Lung (tissue), 12 donors: Measurements from ENCODE around the gene EYS. TPM values are rescaled to one million over a fixed set of nuclear protein-coding genes. Genes with fewer than 3 reads are reported as not detected.

Experiments used
- ATAC-seq: fragments of 200-7000 bp; cut with Tn5 transposase; one replicate; pipeline ENCODE4 v1.9.1; 2020; ENCODE audit warnings: moderate number of reproducible peaks; ENCODE audit not compliant: insufficient read depth, low FRiP score
- DNase-seq, 3 donors: peaks; one replicate each; pipeline ENCODE4 v3.0.0-alpha.2; 2013 to 2017
- H3K27ac ChIP-seq, 2 donors: one replicate each; pipeline ENCODE4 v1.5.1; 2013; ENCODE audit warnings: mild to moderate bottlenecking in 2 of 2, moderate library complexity in 2 of 2, control low read depth in 1 of 2, inconsistent platforms in 1 of 2, low read depth in 1 of 2, low read length in 1 of 2
- H3K27me3 ChIP-seq, 3 donors: one replicate each; pipeline ENCODE4 v1.5.1; 2013; ENCODE audit warnings: low read length in 2 of 3; ENCODE audit not compliant: control insufficient read depth in 3 of 3, insufficient read depth in 3 of 3
- H3K36me3 ChIP-seq, 4 donors: one replicate each; pipeline ENCODE4 v1.5.1; 2013; ENCODE audit warnings: low read length in 4 of 4, mild to moderate bottlenecking in 1 of 4, moderate library complexity in 1 of 4; ENCODE audit not compliant: control insufficient read depth in 4 of 4, insufficient read depth in 4 of 4
- H3K4me1 ChIP-seq, 5 donors: one replicate each; pipeline ENCODE4 v1.5.1; 2013; ENCODE audit warnings: low read length in 5 of 5, mild to moderate bottlenecking in 2 of 5, moderate library complexity in 1 of 5; ENCODE audit not compliant: control insufficient read depth in 5 of 5, insufficient read depth in 5 of 5
- H3K4me3 ChIP-seq: one replicate; pipeline ENCODE4 v1.5.1; 2013; ENCODE audit warnings: mild to moderate bottlenecking, control low read depth, moderate library complexity
- H3K9ac ChIP-seq, 2 donors: one replicate each; pipeline ENCODE4 v1.5.1; 2013; ENCODE audit warnings: low read length in 2 of 2, control low read depth in 1 of 2; ENCODE audit not compliant: insufficient read depth in 1 of 2
- H3K9me3 ChIP-seq, 4 donors: one replicate each; pipeline ENCODE4 v1.5.1; 2013; ENCODE audit warnings: low read length in 3 of 4, mild to moderate bottlenecking in 1 of 4, moderate library complexity in 1 of 4; ENCODE audit not compliant: control insufficient read depth in 4 of 4, insufficient read depth in 3 of 4
- WGBS, 2 donors: extraction: QIAGEN DNeasy Blood & Tissue Kit; methylation state at CpG; one replicate each; pipeline ENCODE4 v1.1.7; 2013; 5-methylcytosine and 5-hydroxymethylcytosine counted together
- polyA plus RNA-seq, 2 donors: library from polyadenylated mRNA; stranded (reverse); fragments of 200-250 nt; gene quantifications; one replicate each; pipeline ENCODE4 v1.2.1, GENCODE V29; 2013
- total RNA-seq, 2 donors: library from RNA; depleted of rRNA in 1 of 2; stranded (reverse); fragments of >200 nt in 1 of 2; gene quantifications; one replicate each; pipeline ENCODE4 v1.2.1, GENCODE V29; 2014 to 2021
- TF ChIP-seq, protein P1 (sequence below): IDR thresholded peaks from 2 replicates; pipeline ENCODE4 v1.5.1; 2012; ENCODE audit warnings: mild to moderate bottlenecking; ENCODE audit errors: control extremely low read depth, extremely low read depth
- donor health status: control.
- donor health status: control.
- donor health status: Bipolar disorder and iron deficiency.
- donor health status: healthy.
- donor health status: DM: yes; HTN: yes; CAD: no.

Gene EYS
- total and polyA plus RNA-seq, 4 donors: 0.06 to 0.34 (median 0.12) TPM

GRCh38 chr6:64013011-64013410 lies 1694.0 kb downstream of the EYS start:
- Histone ChIP-seq H3K9ac (peak overlapping the region in 1 of 2 donors; percentile 50), H3K4me1 (peaks cover 0 to 17% (median 4%) of the 10 kb centered on the region in 5 donors), H3K9me3 (no peaks in the 10 kb centered on the region), H3K27ac (no peak overlapping the region), H3K27me3 (no peaks in the 10 kb centered on the region), H3K4me3 (no peak overlapping the region), H3K36me3 (no peaks in the 10 kb centered on the region)
- TF ChIP-seq, protein P1, sequence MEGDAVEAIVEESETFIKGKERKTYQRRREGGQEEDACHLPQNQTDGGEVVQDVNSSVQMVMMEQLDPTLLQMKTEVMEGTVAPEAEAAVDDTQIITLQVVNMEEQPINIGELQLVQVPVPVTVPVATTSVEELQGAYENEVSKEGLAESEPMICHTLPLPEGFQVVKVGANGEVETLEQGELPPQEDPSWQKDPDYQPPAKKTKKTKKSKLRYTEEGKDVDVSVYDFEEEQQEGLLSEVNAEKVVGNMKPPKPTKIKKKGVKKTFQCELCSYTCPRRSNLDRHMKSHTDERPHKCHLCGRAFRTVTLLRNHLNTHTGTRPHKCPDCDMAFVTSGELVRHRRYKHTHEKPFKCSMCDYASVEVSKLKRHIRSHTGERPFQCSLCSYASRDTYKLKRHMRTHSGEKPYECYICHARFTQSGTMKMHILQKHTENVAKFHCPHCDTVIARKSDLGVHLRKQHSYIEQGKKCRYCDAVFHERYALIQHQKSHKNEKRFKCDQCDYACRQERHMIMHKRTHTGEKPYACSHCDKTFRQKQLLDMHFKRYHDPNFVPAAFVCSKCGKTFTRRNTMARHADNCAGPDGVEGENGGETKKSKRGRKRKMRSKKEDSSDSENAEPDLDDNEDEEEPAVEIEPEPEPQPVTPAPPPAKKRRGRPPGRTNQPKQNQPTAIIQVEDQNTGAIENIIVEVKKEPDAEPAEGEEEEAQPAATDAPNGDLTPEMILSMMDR: no peak
- WGBS, 2 donors: 53 to 79% methylated on average over 8 of the region's 8 CpGs
- ATAC-seq (no peak), DNase-seq (peak; percentile 40 to 91 (median 90))

- TF ChIP-seq, protein P1: no peak
- DNase-seq (peak; percentile 80 to 94 (median 94)), ATAC-seq (no peak)
- H3K9ac ChIP-seq: peak overlapping the region in 1 of 2 donors; percentile 50
- no peak overlapping the region for H3K4me3 ChIP-seq
- H3K27ac ChIP-seq: no peak overlapping the region
- no peaks in the 10 kb centered on the region for H3K36me3 ChIP-seq
- no peaks in the 10 kb centered on the region for H3K9me3 ChIP-seq
- WGBS, 2 donors: 58 to 77% methylated on average over 4 of the region's 4 CpGs
- H3K27me3 ChIP-seq: no peaks in the 10 kb centered on the region
- peaks cover 0 to 17% (median 4%) of the 10 kb centered on the region in 5 donors for H3K4me1 ChIP-seq
These were observed 1694.5 kb downstream of the EYS start for GRCh38 chr6:64012351-64013001.

GRCh38 chr6:64010666-64011065 lies 1696.4 kb downstream of the EYS start:
- H3K27ac ChIP-seq: no peak overlapping the region
- H3K36me3 ChIP-seq: no peaks in the 10 kb centered on the region
- DNase-seq: no peak
- no peak overlapping the region for H3K4me3 ChIP-seq
- WGBS, 2 donors: 93 to 100% methylated on average over 3 of the region's 3 CpGs
- no peaks in the 10 kb centered on the region for H3K9me3 ChIP-seq
- no peaks in the 10 kb centered on the region for H3K27me3 ChIP-seq
- no peak for ATAC-seq
- TF ChIP-seq, protein P1: no peak
- peaks cover 0 to 17% (median 4%) of the 10 kb centered on the region in 5 donors for H3K4me1 ChIP-seq
- no peak overlapping the region for H3K9ac ChIP-seq
